DMS79 treated with DMSO at 0.1 percent for 48 hours (cell line): Measurements from ENCODE around the gene FOXE1.
A peak's percentile ranks its signal among the peaks of the same experiment; 100 is the strongest.

Source experiments
- DNase-seq: peaks from one replicate; lab custom pipeline; 2025; lab: John Stamatoyannopoulos, UW

The FOXE1 gene

GRCh38 chr9:97853056-97853843 is at the start of gene FOXE1:
TSS of gene FOXE1 (plus strand) at chr9:97853226. CDS start at chr9:97853915, 689 bp downstream.
- DNase-seq, result no peak

- no peak for DNase-seq
These were observed 49.0 kb upstream of the FOXE1 start for GRCh38 chr9:97804059-97804365.

GRCh38 chr9:97806721-97807120 is 46.3 kb upstream of the FOXE1 start:
- DNase-seq, result no peak

DNA sequence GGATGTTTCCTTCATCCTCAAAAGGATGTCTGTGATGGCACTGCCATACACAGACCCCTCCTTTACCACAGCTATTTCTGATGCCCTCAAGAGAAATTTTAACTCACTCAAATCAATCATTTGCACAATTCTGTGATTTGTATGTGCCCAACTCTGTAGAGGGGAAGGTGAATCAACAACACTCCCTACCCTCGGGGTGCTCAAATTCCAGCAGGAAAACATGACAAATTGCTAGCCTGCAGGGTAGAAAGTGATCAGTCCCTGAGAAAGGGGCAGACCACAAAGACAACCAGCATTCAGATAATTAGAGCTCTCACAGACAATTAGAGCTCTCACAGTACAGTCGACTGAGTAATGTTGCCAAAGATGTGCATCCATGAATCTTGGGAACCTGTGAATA is 45.3 kb upstream of the FOXE1 start:
- no peak for DNase-seq

- no peak for DNase-seq
These were observed 44.6 kb upstream of the FOXE1 start for GRCh38 chr9:97808415-97808814.

GRCh38 chr9:97808972-97809371 is 44.1 kb upstream of the FOXE1 start:
- DNase-seq, result no peak

DNA sequence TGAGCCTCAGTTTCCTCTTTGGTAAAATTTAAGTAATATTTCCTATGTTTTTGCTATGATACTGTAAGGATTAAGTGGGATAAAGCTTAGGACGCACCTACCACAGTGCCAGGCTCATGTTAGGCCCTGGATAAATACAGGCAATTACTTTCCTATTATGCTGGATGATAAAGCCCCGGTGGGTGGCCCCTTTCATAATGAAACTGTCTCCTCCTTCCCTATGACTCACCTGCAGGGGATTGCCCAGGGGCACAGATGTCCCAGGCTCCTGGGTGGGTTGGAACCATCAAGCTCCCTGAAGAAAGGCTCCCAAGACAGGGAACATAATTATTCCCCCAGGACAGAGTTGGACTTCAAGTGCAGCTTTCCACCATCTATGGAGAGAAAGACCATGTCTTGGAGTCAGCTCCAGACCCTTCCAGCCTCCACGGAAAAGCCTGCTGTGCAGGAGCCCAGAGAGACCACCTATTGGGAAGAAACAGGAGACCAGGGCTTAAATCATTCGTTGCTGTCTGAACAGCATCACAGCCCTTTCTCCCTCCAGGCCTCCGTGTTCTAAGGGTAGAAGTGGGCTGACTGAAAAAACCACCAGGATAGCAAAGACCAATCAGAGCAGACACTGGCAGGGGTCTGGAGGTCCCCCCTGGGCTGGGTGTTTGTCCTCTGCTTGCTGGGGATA is 43.2 kb upstream of the FOXE1 start:
- no peak for DNase-seq

GRCh38 chr9:97811533-97812246 is 41.3 kb upstream of the FOXE1 start:
- DNase-seq, result peak; percentile 9

DNA sequence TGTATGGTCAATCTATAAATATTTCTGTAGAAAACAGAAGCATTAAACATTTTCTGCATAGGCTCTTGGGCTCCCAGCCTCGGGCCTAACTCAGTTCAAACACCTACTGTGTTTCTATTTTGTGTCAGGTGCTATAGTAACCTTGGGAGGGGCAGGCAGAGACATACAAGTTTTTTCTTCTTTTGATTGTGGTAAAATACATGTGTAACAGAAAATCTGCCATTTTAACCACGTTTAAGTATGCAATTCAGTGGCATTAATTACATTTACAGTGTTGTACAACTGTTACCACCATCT is 40.8 kb upstream of the FOXE1 start:
- DNase-seq, result no peak

GRCh38 chr9:97813072-97813471 is 40.0 kb upstream of the FOXE1 start:
- DNase-seq, result no peak

DNA sequence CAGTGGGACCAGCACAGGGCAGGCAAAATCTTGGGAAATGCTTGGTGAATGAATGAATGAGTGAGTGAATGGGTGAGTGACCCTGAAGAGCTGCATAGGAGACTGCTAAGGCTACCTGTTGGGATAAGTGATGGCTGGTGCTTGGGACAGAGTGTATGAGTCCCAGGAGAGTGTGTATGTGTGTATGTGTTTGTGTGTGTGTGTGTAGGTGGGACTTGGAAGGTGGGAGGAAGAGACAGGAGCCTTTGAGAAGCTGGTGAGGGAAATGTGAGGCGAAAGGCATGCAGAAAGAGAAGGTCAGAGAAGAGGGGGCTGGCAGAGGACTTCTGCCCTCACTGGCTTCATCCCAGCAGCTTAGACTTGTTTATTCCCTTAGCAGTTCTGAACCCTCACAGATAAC is 33.3 kb upstream of the FOXE1 start:
- no peak for DNase-seq

- DNase-seq, result no peak
These were observed 32.7 kb upstream of the FOXE1 start for GRCh38 chr9:97820373-97820772.

- no peak for DNase-seq
These were observed 21.9 kb upstream of the FOXE1 start for GRCh38 chr9:97830884-97831829.

- no peak for DNase-seq
These were observed 21.0 kb upstream of the FOXE1 start for GRCh38 chr9:97831843-97832636.

GRCh38 chr9:97840521-97840920 is 12.5 kb upstream of the FOXE1 start:
- no peak for DNase-seq

GRCh38 chr9:97842960-97843359 is 10.1 kb upstream of the FOXE1 start:
- DNase-seq, result no peak

- DNase-seq, result no peak
These were observed 7.9 kb upstream of the FOXE1 start for GRCh38 chr9:97845130-97845529.

DNA sequence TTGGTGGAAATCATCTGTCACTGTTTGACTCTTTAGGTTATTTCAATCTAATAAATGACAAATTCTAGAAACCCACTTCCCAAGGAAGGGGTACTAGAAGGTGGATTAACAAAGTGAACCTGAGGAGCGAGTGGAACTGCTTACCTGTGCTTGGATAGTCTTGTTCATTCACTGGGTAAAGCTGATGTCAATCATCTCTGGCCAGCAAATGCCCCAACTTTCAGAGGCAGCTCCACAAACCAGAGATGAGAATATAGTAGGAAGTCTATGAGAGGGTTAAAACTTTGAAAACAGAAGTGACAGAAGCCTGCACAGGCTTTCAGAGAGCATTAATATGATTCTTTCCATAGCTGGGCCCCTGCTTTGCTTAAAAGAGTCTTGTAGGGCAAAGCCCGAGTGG is 7.3 kb upstream of the FOXE1 start:
- DNase-seq, result no peak

GRCh38 chr9:97846347-97846746 is 6.7 kb upstream of the FOXE1 start:
- DNase-seq, result no peak

DNA sequence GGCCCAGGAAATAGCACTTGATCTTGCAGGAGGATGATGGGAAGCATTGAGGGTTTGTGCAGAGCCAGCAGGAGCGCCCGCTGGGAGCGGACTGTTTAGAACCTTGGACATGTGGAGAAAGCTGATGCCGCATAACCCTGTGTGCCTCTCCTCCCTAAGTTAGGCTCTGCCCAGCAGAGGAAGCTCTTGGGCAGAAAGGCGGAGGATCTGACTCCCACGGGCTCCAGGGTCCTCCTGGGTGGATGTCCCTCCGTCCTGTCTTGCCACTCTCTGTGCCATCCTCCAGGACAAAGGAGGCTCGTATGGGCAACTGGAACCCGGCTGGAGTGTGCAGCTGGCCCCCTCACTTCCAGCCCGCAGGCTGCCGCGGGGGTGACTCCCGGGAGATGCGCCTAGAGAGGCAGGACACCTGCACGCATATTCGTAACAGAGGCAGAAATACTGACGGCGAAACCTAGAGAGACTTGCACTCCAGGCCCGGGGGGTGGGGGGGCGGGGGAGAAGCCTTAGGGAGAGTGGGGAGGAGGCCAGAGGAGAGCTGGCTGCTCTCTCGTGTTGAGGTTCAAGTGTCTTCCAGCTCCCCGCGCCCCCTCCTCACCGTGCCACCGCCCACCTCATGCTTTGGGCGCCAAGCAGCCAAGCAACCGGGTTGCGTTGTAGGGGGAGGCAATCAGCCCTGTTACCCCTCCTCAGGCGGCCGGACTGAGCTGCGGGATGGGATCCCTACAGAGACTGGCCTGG is 5.4 kb upstream of the FOXE1 start:
- DNase-seq, result no peak

- DNase-seq, result no peak
These were observed 4.9 kb upstream of the FOXE1 start for GRCh38 chr9:97848215-97848479.
